SH-SY5Y (cell line): Measurements from ENCODE around the gene NAA25.

Experiments used
- GATA2 ChIP-seq: IDR thresholded peaks from 2 replicates; pipeline ENCODE4 v1.6.1; 2011; ENCODE audit warnings: mild to moderate bottlenecking, low read depth, low read length
- GATA3 ChIP-seq: IDR thresholded peaks from 2 replicates; pipeline ENCODE4 v1.6.1; 2011; ENCODE audit warnings: low read depth, mild to moderate bottlenecking, low read length, moderate library complexity

DNA sequence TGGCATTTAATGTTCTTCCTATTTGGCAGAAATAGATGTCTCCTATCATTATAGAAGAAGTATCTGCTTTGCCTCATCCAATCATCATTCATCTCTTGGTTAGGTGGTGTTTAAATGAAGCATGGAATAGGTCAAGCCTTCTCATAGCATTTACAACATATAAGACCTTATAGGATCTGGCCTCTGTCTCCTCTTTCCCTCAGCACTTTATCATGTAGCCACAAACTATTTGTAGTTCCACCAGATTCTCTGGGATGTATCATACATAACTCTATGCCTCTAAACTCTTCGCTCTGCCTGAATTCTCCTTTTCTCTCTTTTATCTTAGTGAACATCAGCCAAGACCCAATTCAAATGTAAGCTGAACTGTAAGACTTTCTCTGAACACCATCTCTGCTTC lies 20.7 kb downstream of the NAA25 start:
- TF ChIP-seq GATA3 = no peak
- TF ChIP-seq GATA2 = no peak
